HG02970 (cell line): ENCODE data around the gene MIP.
"Not testable (repeated sequence)": the region's sequence is repeated elsewhere in the genome, so short reads cannot be mapped to it uniquely, and the experiment has no call there.

Source experiments
- ATAC-seq: cut with Tn5 transposase; IDR thresholded peaks from one replicate; pipeline ENCODE4 v1.9.1; 2021; ENCODE audit warnings: mild to moderate bottlenecking, moderate library complexity, moderate number of reproducible peaks; ENCODE audit not compliant: unreplicated experiment, low FRiP score

MIP gene

GRCh38 chr12:56468216-56469006, 14.0 kb upstream of the MIP start, which contains the start of gene SPRYD4:
SPRYD4 (plus strand) TSS chr12:56468578; CDS start chr12:56468592, 14 bp downstream.
- peak; percentile 80 for ATAC-seq

DNA sequence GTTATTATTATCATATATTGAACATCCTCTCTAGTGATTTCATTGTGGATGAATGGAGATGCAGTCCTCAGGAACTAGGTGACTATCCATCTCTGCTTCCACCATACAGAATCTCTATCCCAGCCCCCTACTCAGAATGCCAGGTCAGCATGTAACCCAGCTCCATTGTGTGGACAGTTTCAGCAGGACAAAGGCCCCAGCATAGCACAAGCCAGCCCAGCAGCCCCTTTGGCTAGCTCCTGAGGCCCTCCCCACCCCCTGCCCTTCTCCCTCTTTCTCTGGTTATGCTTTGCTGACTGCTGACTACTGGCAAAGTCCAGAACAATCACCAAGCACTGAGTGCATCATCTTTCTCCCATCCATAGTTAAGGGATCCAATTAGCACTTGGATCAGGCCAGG, 8.1 kb upstream of the MIP start:
- ATAC-seq = no peak

DNA sequence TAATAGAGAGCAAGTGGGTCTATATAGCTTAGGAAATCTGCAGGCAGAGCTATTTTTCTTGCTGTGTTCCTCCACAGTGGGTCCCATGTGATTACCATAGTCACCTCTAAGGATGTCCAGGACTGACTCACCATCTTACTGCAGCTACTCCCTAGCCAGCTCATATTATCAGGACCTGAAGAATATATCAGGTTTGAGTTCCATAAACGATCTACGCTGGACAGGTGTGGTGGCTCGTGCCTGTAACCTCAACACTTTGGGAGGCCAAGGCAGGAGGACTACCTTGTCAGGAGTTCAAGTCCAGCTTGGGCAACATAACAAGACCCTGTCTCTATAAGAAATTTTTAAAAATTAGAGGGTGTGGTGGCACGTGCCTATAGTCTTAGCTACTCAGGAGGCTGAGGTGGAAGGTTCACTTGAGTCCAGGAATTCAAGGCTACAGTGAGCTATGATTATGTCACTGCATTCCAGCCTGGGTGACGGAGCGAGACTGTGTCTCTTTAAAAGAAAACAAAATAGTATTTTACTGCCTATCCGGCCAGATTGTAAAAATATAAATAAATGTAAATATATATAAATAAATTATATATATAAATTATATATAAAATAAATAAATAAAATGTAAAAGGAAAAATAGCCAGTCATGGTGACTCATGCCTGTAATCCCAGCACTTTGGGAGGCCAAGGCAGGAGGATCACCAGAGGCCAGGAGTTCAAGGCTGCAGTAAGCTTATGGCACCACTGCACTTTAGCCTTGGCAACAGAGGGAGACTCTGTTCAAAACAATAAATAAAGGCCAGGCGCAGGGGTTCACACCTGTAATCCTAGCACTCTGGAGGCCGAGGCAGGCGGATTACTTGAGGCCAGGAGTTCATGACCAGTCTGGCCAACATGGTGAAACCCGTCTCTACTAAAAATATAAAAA, 7.0 kb upstream of the MIP start:
- no peak for ATAC-seq

DNA sequence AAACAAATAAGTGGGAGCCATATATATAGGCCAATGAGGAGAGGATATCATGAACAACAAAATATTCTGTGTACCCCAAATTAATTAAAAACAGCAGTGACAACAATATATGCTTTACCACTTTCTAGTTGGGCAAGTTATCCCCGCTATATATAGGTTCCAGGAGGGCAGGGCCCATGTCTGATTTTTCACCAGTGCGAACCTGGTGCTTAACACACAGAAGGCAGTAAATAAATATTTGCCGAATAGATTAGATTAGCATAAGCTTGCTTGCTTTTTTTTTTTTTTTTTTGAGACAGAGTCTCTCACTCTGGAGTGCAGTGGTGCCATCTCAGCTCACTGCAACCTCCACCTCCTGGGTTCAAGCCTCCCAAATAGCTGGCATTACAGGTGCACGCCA, 3.4 kb upstream of the MIP start:
- no peak for ATAC-seq

DNA sequence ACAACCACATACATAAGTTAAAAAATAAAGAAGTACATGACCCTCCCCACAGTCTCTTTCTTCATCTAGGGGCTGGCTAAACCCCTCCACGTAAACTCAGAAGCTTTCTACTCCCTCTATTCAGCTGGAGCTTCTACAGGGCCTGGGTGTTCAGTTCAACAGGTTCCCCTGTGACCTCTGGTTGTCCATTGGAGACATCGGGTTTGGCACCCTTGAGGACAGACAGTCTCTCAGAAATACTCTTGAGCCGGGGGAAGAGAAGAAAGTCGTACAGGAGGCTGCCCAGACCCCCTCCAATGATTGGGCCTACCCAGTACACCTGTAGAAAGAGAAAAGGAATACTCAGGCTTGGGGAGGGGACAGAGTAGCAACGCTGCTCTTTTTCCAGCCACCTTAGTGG, 3.3 kb downstream of the MIP start:
- ATAC-seq = no peak

- ATAC-seq = no peak
Observed at GRCh38 chr12:56450241-56450640, 4.2 kb downstream of the MIP start.

DNA sequence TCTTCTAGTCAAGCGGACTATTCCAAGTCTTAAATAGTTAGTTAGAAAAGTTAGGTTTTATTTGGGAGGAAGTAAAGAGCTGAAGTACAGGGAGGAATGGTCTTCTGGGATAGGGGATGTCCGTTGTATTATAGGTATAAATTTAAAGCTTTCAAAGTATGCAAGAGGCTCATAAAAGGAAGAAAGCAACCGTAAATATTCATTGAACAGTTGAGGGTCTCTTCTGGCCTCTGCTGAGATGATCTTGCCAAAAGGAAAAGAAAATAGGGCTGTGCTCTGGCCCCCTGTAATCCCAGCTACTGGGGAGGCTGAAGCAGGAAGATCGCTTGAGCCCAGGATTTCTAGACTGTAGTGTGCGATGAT, 4.9 kb downstream of the MIP start:
- ATAC-seq = no peak

DNA sequence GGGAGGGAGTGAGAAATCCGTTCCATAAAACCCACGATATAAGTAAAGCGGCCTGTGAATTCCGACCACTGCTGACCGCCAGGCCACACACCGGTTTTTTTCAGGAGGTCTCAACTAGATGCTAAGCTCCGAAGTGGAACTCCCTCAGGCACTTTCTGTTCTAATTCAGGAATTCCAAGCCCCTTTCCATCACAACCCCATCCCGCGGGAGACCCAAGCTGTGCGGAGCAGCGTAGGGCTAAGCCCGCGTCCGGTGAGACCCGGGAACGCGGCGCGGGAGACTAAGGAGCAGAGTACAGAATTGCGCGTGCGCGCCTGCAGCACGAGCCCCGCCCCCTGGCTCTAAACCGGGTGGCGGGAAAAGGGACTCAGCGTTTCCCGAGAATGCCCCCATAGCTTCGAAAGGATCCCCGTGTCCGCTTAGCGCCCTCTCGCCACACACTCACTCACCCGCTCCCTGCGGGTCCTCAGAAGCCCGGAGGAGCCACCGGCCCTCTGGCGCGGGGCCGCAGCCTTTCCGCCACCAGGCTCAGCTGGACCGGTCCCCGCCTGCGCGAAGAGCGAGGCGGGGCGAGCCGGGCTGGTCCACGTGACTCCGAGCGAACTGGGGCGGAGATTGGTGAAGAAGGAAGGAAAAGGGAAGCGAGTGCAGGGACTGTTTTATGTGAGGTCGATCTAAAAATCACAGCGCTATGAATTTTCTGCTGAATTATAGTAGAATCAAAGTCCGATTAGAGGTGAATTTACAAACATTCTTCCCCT, 5.4 kb downstream of the MIP start, which contains the start of gene TIMELESS:
Gene TIMELESS, minus strand, starts transcription at position 567 of the 762 bp plus-strand sequence. CDS start 15,256 bp downstream, outside the sequence.
- peak; percentile 86 for ATAC-seq

- ATAC-seq = not testable (repeated sequence)
Observed at GRCh38 chr12:56443208-56443607, 11.2 kb downstream of the MIP start.

- no peak for ATAC-seq
Observed at GRCh38 chr12:56437430-56438176, 16.9 kb downstream of the MIP start.

GRCh38 chr12:56434828-56435227, 19.6 kb downstream of the MIP start:
- ATAC-seq = no peak

DNA sequence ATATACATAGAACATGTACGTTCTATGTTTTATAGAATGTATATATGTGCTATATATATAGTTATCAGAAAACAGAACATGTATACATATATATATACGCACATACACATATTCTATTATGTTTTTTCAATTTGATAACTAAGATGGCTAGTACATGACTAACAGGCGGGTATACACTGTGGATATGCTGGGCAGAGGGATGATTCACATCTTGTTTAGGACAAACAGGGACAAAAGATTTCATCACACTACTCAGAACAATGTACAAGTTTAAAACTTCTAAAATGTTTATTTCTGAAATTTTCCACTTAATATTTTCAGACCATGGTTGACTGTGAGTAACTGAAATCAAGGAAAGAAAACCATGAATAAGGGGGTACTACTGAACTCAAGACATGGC, 22.6 kb downstream of the MIP start:
- ATAC-seq = no peak

- no peak for ATAC-seq
Observed at GRCh38 chr12:56431288-56431687, 23.2 kb downstream of the MIP start.

DNA sequence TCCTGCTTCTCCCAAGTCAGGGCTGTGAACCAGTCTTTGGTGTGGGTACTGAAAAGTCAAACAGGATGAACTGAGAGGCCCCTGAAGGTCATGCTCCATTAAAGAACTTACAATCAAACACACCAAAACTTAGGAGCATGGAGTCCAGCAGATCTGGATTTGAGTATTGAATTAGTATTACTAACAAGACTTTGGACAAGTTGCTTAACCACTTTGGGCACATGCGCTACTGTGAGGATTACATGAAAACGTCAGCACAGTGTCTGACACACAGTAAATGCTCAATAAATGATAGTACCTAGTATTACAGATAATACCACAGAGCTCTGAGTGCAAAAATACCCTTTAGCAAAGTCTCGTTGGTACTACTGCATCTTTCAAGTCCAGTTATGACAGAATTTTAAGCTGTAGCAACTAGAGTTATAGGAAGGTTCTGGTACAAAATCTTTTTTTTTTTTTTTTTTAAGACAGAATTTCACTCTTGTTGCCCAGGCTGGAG, 28.5 kb downstream of the MIP start:
- no peak for ATAC-seq

DNA sequence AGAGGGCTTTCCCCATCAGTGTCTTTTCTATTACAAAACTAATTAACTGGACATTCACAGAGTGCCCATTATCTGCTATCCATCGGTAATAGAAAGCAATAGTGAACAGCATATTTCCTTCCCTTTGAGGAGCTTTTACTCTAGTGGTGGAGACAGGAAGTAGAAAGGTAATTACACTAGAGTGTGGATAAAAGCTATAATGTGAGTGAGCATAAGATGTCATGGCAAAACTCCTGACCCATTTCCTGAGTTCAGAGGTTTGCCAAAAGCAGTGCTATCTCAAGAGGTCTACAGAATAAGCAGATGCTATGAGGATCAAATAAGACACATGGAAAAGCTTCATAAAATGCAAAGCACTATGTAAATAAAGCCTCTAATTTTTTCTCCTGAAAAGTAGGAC, 29.3 kb downstream of the MIP start:
- no peak for ATAC-seq

GRCh38 chr12:56420411-56420810, 34.0 kb downstream of the MIP start:
- ATAC-seq = no peak

- no peak for ATAC-seq
Observed at GRCh38 chr12:56417739-56418138, 36.7 kb downstream of the MIP start.

DNA sequence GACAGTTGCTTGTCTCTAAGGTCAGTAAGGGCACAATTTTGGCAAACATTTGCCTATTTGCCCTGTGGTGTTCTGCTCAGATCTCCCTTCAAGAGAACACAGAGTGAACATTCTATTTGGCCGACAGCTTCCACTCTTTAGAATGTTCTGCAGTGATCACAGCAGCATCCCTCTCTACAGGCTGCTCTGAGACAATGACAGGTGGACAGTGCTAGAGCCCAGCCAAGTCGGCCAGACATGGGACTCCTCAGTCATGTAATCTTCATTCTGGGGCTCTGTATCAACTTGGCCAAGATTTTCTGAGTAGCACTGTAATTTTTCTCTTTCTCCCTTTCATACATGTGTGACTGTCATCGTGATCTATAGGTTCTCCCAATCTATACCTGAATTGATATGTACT, 40.1 kb downstream of the MIP start:
- ATAC-seq = no peak

DNA sequence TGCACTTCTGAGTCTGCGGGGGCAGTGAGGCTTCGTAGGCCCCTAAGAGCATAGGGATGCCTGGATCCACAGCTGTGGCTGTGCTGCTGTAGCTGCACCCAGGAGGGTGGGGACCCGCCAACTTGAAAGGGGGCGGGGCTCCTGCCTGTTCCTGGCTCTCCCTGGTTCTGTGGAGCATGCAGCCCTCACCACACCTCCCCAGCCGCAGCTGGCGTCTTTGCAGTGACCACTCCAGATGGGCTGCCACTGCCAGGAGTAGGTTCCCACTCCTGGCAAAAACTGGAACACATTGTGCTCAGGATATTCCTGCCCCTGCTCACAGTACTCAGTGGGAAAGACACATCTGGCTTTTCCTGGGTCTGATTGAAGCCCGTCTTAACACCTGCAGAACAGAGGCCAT, 41.1 kb downstream of the MIP start:
- no peak for ATAC-seq
